ENCODE measurements around the gene MCTP2.
A peak's percentile ranks its signal among the peaks of the same experiment; 100 is the strongest.

MCTP2 gene

DNA sequence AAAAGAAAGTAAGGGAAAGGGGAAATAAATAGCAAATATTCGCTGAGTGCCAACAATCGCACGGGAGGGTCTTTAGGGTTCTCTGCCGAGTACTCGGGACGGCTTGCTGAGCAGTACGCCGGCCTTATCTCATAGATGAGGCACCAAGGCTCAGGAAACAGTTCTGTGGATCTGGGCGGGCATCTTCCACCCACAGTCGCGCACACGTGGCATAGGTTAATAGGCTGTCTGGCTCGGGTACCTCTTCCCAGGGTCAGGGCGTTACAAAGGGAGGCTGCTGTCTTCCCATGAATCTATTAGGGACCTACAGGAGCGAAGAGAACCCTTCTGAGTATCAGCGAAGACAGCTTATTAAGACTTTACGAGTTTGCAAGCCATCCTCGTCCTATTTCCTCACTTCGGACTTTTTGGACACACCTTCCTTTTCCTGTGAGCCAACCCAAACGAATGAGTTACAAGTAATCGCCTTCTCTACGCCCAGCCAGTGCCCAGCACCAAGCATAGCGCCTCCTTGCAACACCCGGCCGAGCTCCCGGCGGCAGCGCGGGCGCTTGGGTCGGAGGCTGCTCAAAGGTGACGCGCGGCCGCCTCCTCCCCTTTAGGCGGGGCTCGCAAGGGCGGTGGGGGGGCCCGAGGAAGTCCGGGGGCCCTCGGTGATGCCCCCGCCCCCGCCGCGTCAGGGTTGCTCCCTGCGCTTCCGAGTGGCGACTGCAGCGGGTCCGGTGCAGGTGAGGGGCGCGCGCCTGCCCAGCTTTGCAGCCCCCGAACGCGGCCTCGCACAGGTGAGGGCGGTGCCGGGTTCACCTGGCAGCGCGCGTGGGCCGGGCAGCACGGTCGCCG is at the start of gene MCTP2:
Gene MCTP2, plus strand, starts transcription at position 679 of the 840 bp plus-strand sequence. CDS start 66,705 bp downstream, outside the sequence.
- DNase-seq: peak; percentile 68

DNA sequence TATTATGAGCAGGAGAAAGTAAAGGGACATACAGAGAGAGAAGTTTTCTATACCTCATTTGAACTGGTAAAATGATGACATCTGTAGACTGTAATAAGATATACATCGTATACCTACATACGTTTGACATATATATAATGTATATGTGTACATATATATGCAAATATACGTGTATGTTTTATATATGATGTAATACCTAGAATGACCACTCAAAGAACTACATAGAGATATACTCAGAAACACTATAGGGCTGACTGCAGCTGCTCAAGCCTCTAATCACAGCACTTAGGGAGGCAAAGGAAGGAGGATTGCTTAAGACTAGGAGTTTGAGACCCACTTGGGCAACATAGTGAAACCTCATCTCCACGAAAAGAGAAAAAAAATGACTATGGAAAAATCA is 48.5 kb upstream of the MCTP2 start:
- DNase-seq: no peak

DNA sequence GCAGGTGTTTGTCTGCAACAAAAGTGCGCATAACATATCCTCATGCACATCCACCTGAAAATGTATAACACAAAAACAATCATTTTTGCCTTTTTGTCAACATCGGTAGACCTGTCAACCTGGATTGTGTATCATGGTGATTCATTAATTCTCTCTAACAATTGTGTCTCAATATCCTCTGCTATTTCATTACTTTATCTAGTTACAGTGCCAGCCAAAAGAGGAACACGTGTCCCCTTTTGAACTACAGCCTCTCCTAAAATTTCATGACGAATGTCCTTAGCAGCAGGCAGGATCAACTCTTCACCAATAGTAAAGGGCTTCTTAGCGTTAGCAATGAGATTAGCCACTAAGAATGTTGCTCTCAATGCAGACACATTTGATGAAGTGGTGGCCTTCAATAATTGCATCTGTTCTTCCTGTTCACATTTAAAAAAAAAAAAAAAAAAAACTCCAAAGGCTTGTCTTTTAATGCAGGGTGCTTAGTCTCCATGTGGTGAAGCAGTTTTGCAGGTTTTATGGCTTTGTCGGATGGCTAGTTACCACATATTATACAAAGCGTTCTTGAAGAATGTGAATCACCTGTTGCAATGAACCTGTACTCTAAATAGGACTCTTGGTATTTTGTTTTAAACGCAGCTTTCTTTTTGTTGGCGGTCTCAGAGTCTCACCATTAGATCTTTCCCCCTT is 45.7 kb upstream of the MCTP2 start:
- no peak for DNase-seq

GRCh38 chr15:94186770-94187331 is 44.5 kb upstream of the MCTP2 start:
- no peak for DNase-seq

- DNase-seq: no peak
Measured at GRCh38 chr15:94193906-94194305, 37.5 kb upstream of the MCTP2 start.

- DNase-seq: no peak
Measured at GRCh38 chr15:94196531-94196930, 34.8 kb upstream of the MCTP2 start.

- no peak for DNase-seq
Measured at GRCh38 chr15:94198633-94199032, 32.7 kb upstream of the MCTP2 start.

GRCh38 chr15:94199725-94200124 is 31.6 kb upstream of the MCTP2 start:
- DNase-seq: no peak

- DNase-seq: no peak
Measured at GRCh38 chr15:94203306-94203705, 28.1 kb upstream of the MCTP2 start.

- no peak for DNase-seq
Measured at GRCh38 chr15:94205366-94205765, 26.0 kb upstream of the MCTP2 start.

DNA sequence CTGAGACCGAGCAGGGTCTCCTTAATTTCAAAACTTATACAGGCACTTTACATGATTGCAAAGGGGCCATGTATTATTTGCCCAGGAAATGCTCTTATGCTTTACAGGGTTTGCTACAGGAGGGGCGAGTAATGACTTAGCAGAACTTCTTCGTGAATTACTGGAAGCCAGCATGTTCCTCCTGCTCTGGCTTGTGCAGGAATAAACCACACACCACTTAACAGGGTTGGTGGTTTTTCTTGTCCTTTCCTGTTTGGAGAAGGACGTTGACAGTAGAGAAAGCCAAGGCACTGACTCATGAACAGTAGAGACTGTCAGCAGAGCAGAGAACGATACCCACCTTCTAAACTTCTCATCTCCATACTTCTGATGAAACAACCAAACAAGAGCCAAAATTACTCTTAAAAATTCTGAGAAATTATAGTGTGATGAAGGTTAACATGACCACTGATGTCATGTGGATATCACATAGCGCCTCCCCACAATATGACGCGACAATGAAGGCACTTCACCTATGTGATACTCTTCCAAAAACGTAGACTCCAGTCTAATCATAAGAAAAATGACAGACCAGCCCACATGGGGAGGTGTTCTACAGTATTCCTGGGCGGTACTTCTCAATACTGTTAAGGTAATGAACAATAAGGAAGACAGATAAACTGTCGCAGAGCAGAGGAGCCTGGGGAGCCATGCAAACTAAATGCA is 24.7 kb upstream of the MCTP2 start:
- DNase-seq: no peak

- DNase-seq: no peak
Measured at GRCh38 chr15:94212291-94212690, 19.1 kb upstream of the MCTP2 start.

DNA sequence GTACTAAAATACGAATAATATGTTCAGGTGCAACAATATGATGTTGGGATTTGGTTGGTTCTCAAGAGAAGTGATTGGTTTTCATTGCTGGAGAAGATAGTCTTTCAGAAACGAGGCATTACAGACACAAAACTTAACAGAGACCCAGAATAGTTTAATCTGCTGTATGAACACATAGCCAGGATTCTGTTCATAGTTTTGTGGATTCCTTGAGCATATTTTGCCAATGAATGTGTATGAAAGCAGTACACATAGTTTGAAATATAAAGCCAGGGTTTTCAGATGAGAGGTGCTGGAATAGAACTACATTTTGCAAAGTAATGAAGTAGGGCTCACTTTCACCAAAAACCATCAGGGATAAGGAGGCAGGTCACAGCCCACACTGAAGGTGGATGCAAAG is 5.7 kb upstream of the MCTP2 start:
- no peak for DNase-seq

GRCh38 chr15:94228611-94229010 is 2.8 kb upstream of the MCTP2 start:
- no peak for DNase-seq

DNA sequence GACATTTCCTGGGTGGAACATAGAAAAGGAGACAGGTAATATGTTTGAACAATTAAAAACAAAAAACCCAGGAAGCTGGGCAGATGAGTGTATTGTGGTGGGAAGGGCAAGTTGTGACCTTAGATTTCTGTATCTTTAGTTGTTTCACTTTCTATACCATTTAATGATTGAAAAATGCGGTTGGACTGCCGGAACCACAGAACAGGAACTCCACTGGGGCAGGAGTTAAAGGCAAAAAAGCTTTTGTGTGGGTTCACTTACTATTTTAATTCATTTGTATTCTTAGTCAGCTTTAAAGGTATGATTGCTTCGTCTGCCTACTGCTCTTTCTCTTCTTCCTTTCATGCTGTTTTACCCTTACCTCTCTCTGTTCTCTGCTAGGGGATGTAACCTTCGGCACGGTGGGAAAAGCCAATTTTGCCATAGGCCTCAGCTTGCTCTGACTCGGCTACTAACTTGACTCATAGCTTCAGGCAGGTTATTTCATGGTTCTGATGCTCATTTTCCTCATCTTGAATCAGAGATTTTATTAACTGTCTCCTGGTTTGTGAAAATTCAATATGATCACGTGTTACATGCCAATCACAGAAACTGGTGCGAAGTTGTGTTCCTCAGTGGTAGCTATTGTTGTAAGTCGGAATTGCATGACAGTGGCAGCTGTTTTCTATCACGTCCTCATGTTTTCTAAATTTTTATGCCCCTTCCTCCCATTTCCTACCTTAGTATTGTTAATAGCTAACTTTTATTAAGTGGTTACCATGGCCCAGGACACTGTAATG is 1.6 kb upstream of the MCTP2 start:
- DNase-seq: no peak

DNA sequence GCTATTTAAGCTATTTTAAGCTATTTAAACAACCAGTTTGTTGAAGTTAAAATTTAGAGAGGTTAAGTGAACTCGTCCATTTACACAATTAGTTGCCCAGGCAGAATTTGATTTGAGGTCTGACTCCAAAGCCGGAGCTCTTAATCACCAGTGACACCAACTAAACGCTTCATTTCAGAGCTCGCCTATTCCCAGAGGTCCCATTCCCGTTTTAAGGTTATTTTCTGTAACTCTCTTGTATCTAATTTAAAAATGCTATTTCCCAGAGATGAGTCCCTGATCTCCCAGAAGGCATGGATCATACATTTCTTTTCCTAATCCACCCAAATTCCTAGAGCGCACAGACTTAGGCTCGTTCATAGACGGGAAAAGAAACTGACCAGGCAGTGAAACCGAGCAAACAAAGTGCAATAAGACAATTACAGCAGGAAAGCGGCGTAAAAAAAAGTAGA is 904 bp upstream of the MCTP2 start:
- no peak for DNase-seq

- no peak for DNase-seq
Measured at GRCh38 chr15:94231723-94232468, 535 bp downstream of the MCTP2 start.

- DNase-seq: no peak
Measured at GRCh38 chr15:94233441-94233840, 2.1 kb downstream of the MCTP2 start.

DNA sequence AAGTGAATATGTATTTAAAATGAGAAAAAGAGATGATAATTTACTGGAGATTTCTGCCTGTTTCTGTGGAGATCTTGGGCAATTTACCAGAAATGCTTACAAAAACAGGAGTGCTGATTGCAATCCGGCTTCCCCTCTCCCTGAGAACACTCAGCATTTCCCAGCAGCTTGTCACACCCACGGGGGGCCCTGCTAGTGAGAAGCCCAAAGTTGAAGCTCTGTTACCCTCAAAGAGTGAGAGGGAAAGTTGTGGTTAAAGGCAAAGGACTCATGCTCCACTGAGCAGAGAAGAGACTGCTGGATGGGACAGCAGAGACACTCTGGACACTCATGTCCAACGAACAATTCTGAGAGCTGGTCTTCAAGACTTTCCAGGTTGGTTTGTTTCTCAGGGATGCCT is 2.9 kb downstream of the MCTP2 start:
- no peak for DNase-seq

DNA sequence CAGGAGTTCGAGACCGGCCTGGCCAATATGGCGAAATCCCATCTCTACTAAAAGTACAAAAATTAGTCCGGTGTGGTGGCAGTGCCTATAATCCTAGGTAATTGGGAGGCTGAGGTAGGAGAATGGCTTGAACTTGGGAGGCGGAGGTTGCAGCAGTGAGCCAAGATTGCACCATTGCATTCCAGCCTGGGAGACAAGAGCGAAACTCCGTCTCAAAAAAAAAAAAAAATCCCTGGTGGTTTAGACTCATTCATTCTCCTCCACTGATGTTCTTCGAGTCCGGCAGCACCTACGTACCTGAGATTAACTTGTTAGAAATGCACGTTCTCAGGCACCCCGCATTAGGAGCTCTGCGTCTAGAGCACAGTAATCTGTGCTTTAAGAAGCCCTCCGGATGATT is 3.7 kb downstream of the MCTP2 start:
- no peak for DNase-seq

DNA sequence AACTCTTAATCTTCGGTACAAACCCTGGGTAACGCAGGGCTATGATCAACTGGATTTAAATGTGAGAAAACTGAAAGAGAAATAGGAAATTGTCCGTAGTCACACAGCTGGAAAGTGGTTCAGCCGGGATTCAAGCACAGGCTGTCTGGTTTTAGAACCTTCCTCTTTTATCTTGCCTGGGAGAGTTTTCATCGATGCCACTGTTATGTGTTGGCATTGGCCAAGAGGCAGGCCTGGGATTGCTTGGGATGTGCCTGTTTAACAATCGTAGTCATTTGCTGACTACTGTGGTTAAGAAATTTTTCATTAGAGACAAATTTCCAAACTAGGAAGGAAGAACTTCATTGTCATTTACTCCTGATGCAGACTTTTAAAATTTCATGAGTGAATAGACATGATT is 4.3 kb downstream of the MCTP2 start:
- DNase-seq: no peak

DNA sequence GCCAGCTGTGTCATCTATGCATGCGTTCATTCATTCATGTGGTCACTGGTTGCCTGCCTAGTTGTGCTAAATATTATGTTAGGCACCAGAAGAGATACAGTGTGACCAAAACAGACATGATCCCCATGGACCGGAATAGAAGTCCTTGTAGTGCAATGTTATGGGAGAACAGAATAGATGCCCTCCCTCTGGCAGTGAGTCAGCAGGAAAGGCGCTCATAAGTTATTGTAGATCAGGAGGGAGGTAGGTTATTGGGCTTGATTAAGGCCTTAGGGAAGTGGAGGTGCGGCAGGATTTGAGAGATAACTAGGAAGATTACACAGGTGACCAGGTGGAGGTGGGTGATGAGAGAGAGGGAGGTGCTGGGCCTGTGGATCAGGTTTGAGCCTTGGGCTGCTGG is 5.2 kb downstream of the MCTP2 start:
- no peak for DNase-seq
